HepG2 (cell line): ENCODE measurements around the gene RILPL1. TPM values are rescaled to one million over a fixed set of nuclear protein-coding genes. Genes with fewer than 3 reads are reported as not detected.

Experiments used
- ATAD3A ChIP-seq: sonication (generic); formaldehyde crosslinking; IDR thresholded peaks from 2 replicates; pipeline ENCODE4 v1.4.0; 2020; ENCODE audit warnings: missing genetic modification reagents
- ATF1 ChIP-seq: IDR thresholded peaks from 2 replicates; pipeline ENCODE4 v1.6.1; 2016; ENCODE audit warnings: mild to moderate bottlenecking, control low read depth
- ETV6 ChIP-seq: sonication (generic); formaldehyde crosslinking; conservative IDR thresholded peaks from 2 replicates; pipeline ENCODE4 v1.4.0; 2020; ENCODE audit warnings: missing genetic modification reagents
- JUN ChIP-seq: sonication (generic); formaldehyde crosslinking; IDR thresholded peaks from 2 replicates; pipeline ENCODE4 v1.4.0; 2020; ENCODE audit warnings: mild to moderate bottlenecking, missing genetic modification reagents
- KDM2A ChIP-seq: sonication (generic); formaldehyde crosslinking; IDR thresholded peaks from 2 replicates; pipeline ENCODE4 v1.4.0; 2020; ENCODE audit warnings: low read depth, missing genetic modification reagents, borderline replicate concordance
- MIER3 ChIP-seq: IDR thresholded peaks from 2 replicates; pipeline ENCODE4 v1.6.1; 2016; ENCODE audit warnings: missing compliant biosample characterization, borderline replicate concordance
- NONO ChIP-seq, 2 experiments: fragments of 450-650 bp in 1 of 2; sonication (generic) in 1 of 2; formaldehyde crosslinking in 1 of 2; IDR thresholded peaks in 1 of 2; conservative IDR thresholded peaks in 1 of 2; 2 replicates each; pipeline versions ENCODE4 v1.6.1 to v1.8.0; 2017 to 2022; ENCODE audit warnings: mild to moderate bottlenecking in 1 of 2, missing genetic modification reagents in 1 of 2, moderate library complexity in 1 of 2
- PCBP2 ChIP-seq: fragments of 200-400 bp; formaldehyde crosslinking; optimal IDR thresholded peaks from 2 replicates; pipeline ENCODE3; 2018; ENCODE audit warnings: low read length, low read depth; ENCODE audit not compliant: poor library complexity, severe bottlenecking
- POLR2AphosphoS5 ChIP-seq: IDR thresholded peaks from 2 replicates; pipeline ENCODE4 v1.6.1; 2012; ENCODE audit warnings: low read depth, low read length
- SNAPC4 ChIP-seq: sonication (generic); formaldehyde crosslinking; IDR thresholded peaks from 2 replicates; pipeline ENCODE4 v1.4.0; 2020; ENCODE audit warnings: mild to moderate bottlenecking, missing genetic modification reagents
- SUZ12 ChIP-seq: fragments of 150-350 bp; IDR thresholded peaks from 2 replicates; pipeline ENCODE4 v1.6.1; 2014; ENCODE audit warnings: low read depth, low read length
- ZBTB43 ChIP-seq: sonication (generic); formaldehyde crosslinking; conservative IDR thresholded peaks from 2 replicates; pipeline ENCODE4 v1.4.0; 2020; ENCODE audit warnings: missing genetic modification reagents
- ZNF274 ChIP-seq: sonication (generic); formaldehyde crosslinking; IDR thresholded peaks from 2 replicates; pipeline ENCODE4 v1.5.1; 2020; ENCODE audit warnings: mild to moderate bottlenecking, missing genetic modification reagents
- ZNF550 ChIP-seq: sonication (generic); formaldehyde crosslinking; IDR thresholded peaks from 2 replicates; pipeline ENCODE4 v1.4.0; 2020; ENCODE audit warnings: mild to moderate bottlenecking, missing genetic modification reagents, borderline replicate concordance
- ZNF567 ChIP-seq: sonication (generic); formaldehyde crosslinking; IDR thresholded peaks from 2 replicates; pipeline ENCODE4 v1.8.1; 2023; ENCODE audit warnings: mild to moderate bottlenecking, missing genetic modification reagents, borderline replicate concordance
- ZNF672 ChIP-seq: sonication (generic); formaldehyde crosslinking; IDR thresholded peaks from 2 replicates; pipeline ENCODE4 v1.8.1; 2022; ENCODE audit warnings: missing genetic modification reagents
- ZNF720 ChIP-seq: sonication (generic); formaldehyde crosslinking; IDR thresholded peaks from 2 replicates; pipeline ENCODE4 v1.4.0; 2020; ENCODE audit warnings: missing genetic modification reagents
- ZSCAN21 ChIP-seq: sonication (generic); formaldehyde crosslinking; IDR thresholded peaks from 2 replicates; pipeline ENCODE4 v1.8.0; 2022; ENCODE audit warnings: mild to moderate bottlenecking, missing genetic modification reagents, moderate library complexity, borderline replicate concordance
- polyA plus RNA-seq, 8 experiments: library from polyadenylated mRNA; depleted of rRNA in 3 of 8; stranded (reverse) in 7 of 8; unstranded in 1 of 8; fragments of >200 nt; fragmentation: Illumina TruSeq in 4 of 8; extraction: Trizol in 4 of 8; gene quantifications; 2 replicates each; pipeline versions ENCODE4 v1.2.1 to v1.2.3, GENCODE V29; 2011 to 2016; ENCODE audit warnings: low read depth in 4 of 8, missing spikeins in 1 of 8, mixed read lengths in 1 of 8; ENCODE audit not compliant: insufficient read depth in 1 of 8
- total RNA-seq, 5 experiments: library from RNA; depleted of rRNA; stranded (reverse); fragments of >200 nt; fragmentation: Illumina TruSeq; extraction: Trizol; gene quantifications; 2 replicates each; pipeline ENCODE4 v1.2.3, GENCODE V29; 2016; ENCODE audit warnings: low read depth in 1 of 5
- TF ChIP-seq, protein P1 (sequence below): sonication (generic); formaldehyde crosslinking; conservative IDR thresholded peaks from 2 replicates; pipeline ENCODE4 v1.4.0; 2020; ENCODE audit warnings: missing genetic modification reagents
- TF ChIP-seq, protein P2 (sequence below): sonication (generic); formaldehyde crosslinking; IDR thresholded peaks from 2 replicates; pipeline ENCODE4 v1.8.1; 2023; ENCODE audit warnings: mild to moderate bottlenecking, missing genetic modification reagents, borderline replicate concordance

RILPL1 gene
- total and polyA plus RNA-seq, 2 of the 13 experiments (the other 11 are each of a cell fraction or from before 2014, with no cell fraction given) = 5.8 to 28.4 TPM

- TF ChIP-seq, protein P1, sequence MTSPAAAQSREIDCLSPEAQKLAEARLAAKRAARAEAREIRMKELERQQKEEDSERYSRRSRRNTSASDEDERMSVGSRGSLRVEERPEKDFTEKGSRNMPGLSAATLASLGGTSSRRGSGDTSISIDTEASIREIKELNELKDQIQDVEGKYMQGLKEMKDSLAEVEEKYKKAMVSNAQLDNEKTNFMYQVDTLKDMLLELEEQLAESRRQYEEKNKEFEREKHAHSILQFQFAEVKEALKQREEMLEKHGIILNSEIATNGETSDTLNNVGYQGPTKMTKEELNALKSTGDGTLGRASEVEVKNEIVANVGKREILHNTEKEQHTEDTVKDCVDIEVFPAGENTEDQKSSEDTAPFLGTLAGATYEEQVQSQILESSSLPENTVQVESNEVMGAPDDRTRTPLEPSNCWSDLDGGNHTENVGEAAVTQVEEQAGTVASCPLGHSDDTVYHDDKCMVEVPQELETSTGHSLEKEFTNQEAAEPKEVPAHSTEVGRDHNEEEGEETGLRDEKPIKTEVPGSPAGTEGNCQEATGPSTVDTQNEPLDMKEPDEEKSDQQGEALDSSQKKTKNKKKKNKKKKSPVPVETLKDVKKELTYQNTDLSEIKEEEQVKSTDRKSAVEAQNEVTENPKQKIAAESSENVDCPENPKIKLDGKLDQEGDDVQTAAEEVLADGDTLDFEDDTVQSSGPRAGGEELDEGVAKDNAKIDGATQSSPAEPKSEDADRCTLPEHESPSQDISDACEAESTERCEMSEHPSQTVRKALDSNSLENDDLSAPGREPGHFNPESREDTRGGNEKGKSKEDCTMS (CRISPR knock-in tag) = no peak
- no peak for TF ChIP-seq JUN (CRISPR knock-in tag)
- TF ChIP-seq ZSCAN21 (CRISPR knock-in tag) = no peak
- peak; percentile 93 for TF ChIP-seq KDM2A (CRISPR knock-in tag)
- 0 out of 2 replicates have a peak, but pooled peaks have one; percentile 42 for TF ChIP-seq ZNF720 (CRISPR knock-in tag)
- 0 out of 2 replicates have a peak, but pooled peaks have one; percentile 41 for TF ChIP-seq ATAD3A
- peak; percentile 49 for TF ChIP-seq POLR2AphosphoS5
- TF ChIP-seq ZNF672 (CRISPR knock-in tag) = no peak
- peak; percentile 62; the same call in 1 of the 2 replicates for TF ChIP-seq ETV6 (CRISPR knock-in tag)
- TF ChIP-seq PCBP2 = no peak
- no peak for TF ChIP-seq SUZ12
- TF ChIP-seq ATF1 (CRISPR knock-in tag) = no peak
- TF ChIP-seq ZNF567 (CRISPR knock-in tag) = 0 out of 2 replicates have a peak, but pooled peaks have one; percentile 53
- no peak for TF ChIP-seq NONO (IDR thresholded peaks at IDR 0.05)
- peak; percentile 89 for TF ChIP-seq NONO (CRISPR knock-in tag; conservative IDR thresholded peaks at IDR 0.05)
- no peak for TF ChIP-seq SNAPC4 (CRISPR knock-in tag)
- TF ChIP-seq ZNF274 (CRISPR knock-in tag) = peak; percentile 73; the same call in 1 of the 2 replicates
- TF ChIP-seq MIER3 (CRISPR knock-in tag) = peak; percentile 61; the same call in 1 of the 2 replicates
- no peak for TF ChIP-seq ZBTB43 (CRISPR knock-in tag)
- TF ChIP-seq, protein P2, sequence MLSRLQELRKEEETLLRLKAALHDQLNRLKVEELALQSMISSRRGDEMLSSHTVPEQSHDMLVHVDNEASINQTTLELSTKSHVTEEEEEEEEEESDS = no peak
- TF ChIP-seq ZNF550 (CRISPR knock-in tag) = no peak
Observed at GRCh38 chr12:123457980-123458779, 75.3 kb downstream of the RILPL1 start, which contains the start of gene SNRNP35 (continued).
